Smooth muscle cell (in vitro differentiated cells): ENCODE data around the gene OR9A2. TPM values are rescaled to one million over a fixed set of nuclear protein-coding genes. Genes with fewer than 3 reads are reported as not detected.

Source experiments
- DNase-seq: peaks from one replicate; lab custom pipeline; 2025; ENCODE audit not compliant: unreplicated experiment; lab: John Stamatoyannopoulos, UW
- H2AFZ ChIP-seq: fragments of 200-600 bp; sonication (generic); 2 replicates; pipeline ENCODE4 v1.6.0; 2016; ENCODE audit warnings: antibody characterized with exemption, low read depth, mild to moderate bottlenecking
- H3F3A ChIP-seq: fragments of 200-600 bp; sonication (generic); 2 replicates; pipeline ENCODE4 v1.6.0; 2017; ENCODE audit warnings: antibody characterized with exemption, low read depth
- H3K27ac ChIP-seq: fragments of 200-600 bp; sonication (generic); 2 replicates; pipeline ENCODE4 v1.5.1; 2016; ENCODE audit warnings: low read depth, mild to moderate bottlenecking
- H3K27me3 ChIP-seq: fragments of 200-600 bp; sonication (generic); 2 replicates; pipeline ENCODE4 v1.6.1; 2016; ENCODE audit warnings: low read depth, mild to moderate bottlenecking
- H3K36me3 ChIP-seq: fragments of 200-600 bp; sonication (generic); 2 replicates; pipeline ENCODE4 v1.5.1; 2016; ENCODE audit warnings: low read depth
- H3K4me1 ChIP-seq: fragments of 200-600 bp; sonication (generic); 2 replicates; pipeline ENCODE4 v1.5.1; 2016; ENCODE audit warnings: low read depth
- H3K4me2 ChIP-seq: fragments of 200-600 bp; sonication (generic); 2 replicates; pipeline ENCODE4 v1.6.0; 2016; ENCODE audit warnings: mild to moderate bottlenecking
- H3K4me3 ChIP-seq: fragments of 200-600 bp; sonication (generic); 2 replicates; pipeline ENCODE4 v1.5.1; 2016; ENCODE audit warnings: mild to moderate bottlenecking
- H3K79me2 ChIP-seq: fragments of 200-600 bp; sonication (generic); 2 replicates; pipeline ENCODE4 v1.6.0; 2016; ENCODE audit warnings: low read depth, mild to moderate bottlenecking
- H3K9ac ChIP-seq: fragments of 200-600 bp; sonication (generic); 2 replicates; pipeline ENCODE4 v1.6.0; 2016; ENCODE audit warnings: low read depth
- H3K9me3 ChIP-seq: fragments of 200-600 bp; sonication (generic); replicated peaks from 2 replicates; pipeline ENCODE4 v1.5.1; 2016; ENCODE audit warnings: low read depth
- H4K20me1 ChIP-seq: fragments of 200-600 bp; sonication (generic); 2 replicates; pipeline ENCODE4 v1.6.0; 2016; ENCODE audit warnings: low read depth
- CTCF ChIP-seq: fragments of 200-600 bp; sonication (generic); IDR thresholded peaks from 2 replicates; pipeline ENCODE4 v1.5.1; 2017; ENCODE audit warnings: borderline replicate concordance, mild to moderate bottlenecking, antibody characterized with exemption; ENCODE audit not compliant: insufficient read depth, poor library complexity, severe bottlenecking
- WGBS: methylation state at CpG from one replicate; pipeline ENCODE4 v1.1.7; 2016; ENCODE audit warnings: low lambda C conversion rate; 5-methylcytosine and 5-hydroxymethylcytosine counted together
- polyA plus RNA-seq: library from polyadenylated mRNA; unstranded; fragments of >200 nt; fragmentation: Nextera tagmentation; extraction: Ambion mirVana; gene quantifications from 2 replicates; pipeline ENCODE4 v1.2.1, GENCODE V29; 2016
- total RNA-seq: library from RNA; depleted of rRNA; stranded (reverse); fragments of >200 nt; gene quantifications from 2 replicates; pipeline ENCODE4 v1.2.3, GENCODE V29; 2014

OR9A2 gene
- total and polyA plus RNA-seq, 2 experiments from 2014 or later: 0.45 TPM; not detected in 1

GRCh38 chr7:143047326-143047725 is 20.4 kb upstream of the OR9A2 start:
- H3K4me1 ChIP-seq: peaks cover 15% of the 10 kb centered on the region
- no peak for TF ChIP-seq CTCF
- no peaks in the 10 kb centered on the region for H3K27me3 ChIP-seq
- no peaks in the 10 kb centered on the region for H3K9me3 ChIP-seq
- H3K27ac ChIP-seq: no peak overlapping the region
- DNase-seq: no peak
- H3F3A ChIP-seq: peaks cover 12% of the 10 kb centered on the region
- 92% methylated on average over 2 of the region's 2 CpGs for WGBS
- no peak overlapping the region for H3K9ac ChIP-seq
- H2AFZ ChIP-seq: no peak overlapping the region
- H3K36me3 ChIP-seq: no peaks in the 10 kb centered on the region
- H4K20me1 ChIP-seq: no peaks in the 10 kb centered on the region
- no peak overlapping the region for H3K4me3 ChIP-seq
- H3K4me2 ChIP-seq: no peak overlapping the region
- no peaks in the 10 kb centered on the region for H3K79me2 ChIP-seq

DNA sequence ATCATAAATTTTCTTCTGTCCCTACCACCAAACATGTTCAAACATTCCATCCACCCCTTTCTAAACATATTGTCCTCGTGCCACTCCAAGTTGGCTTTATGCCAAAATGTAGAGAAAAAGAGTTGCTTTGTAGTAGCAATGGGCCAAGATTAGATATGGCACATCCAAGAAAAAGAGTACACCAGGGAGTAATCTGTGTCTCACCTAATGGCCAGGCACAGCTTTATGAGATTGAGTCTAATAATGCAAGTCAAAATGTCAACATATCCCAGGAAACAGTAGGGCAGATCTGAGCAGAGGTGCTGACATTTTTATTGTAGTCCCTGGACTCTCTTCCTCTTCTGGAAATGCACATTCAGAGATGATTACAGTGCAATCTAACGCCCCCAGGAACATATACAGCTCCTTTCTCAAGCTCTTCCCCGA is 19.5 kb upstream of the OR9A2 start:
- no peaks in the 10 kb centered on the region for H4K20me1 ChIP-seq

DNA sequence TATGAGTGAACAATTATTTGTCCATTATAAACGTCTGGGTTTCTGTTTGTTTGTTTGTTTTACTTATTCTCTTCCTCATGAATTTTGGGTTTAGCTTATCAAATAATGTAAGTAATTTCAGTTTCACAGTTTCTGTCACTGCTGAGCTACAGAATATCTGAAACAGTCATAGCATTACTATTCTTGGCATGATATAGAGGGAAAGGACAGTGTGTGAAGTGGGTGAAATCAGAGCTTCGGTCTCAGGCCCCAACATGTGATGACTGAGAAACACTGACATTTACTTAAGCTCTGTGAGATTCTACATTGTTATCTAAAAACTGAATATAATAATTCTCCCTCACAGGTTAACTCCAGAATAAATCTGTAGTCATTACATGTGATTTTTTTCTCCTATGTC is 16.5 kb upstream of the OR9A2 start:
- Histone ChIP-seq H3K9ac (no peak overlapping the region), H2AFZ (peak overlapping the region; percentile 24), H3K4me2 (peak overlapping the region; percentile 53)

More for the DNA sequence above, 19.5 kb upstream of the OR9A2 start:
- H2AFZ ChIP-seq: no peak overlapping the region
- no peaks in the 10 kb centered on the region for H3K79me2 ChIP-seq
- peaks cover 12% of the 10 kb centered on the region for H3F3A ChIP-seq
- 47% methylated on average over 3 of the region's 3 CpGs for WGBS
- H3K4me1 ChIP-seq: peaks cover 16% of the 10 kb centered on the region
- no peak overlapping the region for H3K4me2 ChIP-seq
- DNase-seq: no peak
- no peaks in the 10 kb centered on the region for H3K36me3 ChIP-seq
- no peak overlapping the region for H3K27ac ChIP-seq
- no peak overlapping the region for H3K4me3 ChIP-seq
- H3K27me3 ChIP-seq: no peaks in the 10 kb centered on the region
- H3K9ac ChIP-seq: no peak overlapping the region
- TF ChIP-seq CTCF: no peak
- H3K9me3 ChIP-seq: no peaks in the 10 kb centered on the region

More for the DNA sequence above, 16.5 kb upstream of the OR9A2 start:
- peak overlapping the region; percentile 64 for H3K27ac ChIP-seq
- no peak for DNase-seq
- no peak overlapping the region for H3K4me3 ChIP-seq
- WGBS: 26% methylated on average over 2 of the region's 2 CpGs
- no peaks in the 10 kb centered on the region for H4K20me1 ChIP-seq
- H3F3A ChIP-seq: peaks cover 12% of the 10 kb centered on the region
- H3K9me3 ChIP-seq: no peaks in the 10 kb centered on the region
- no peaks in the 10 kb centered on the region for H3K79me2 ChIP-seq
- TF ChIP-seq CTCF: no peak
- H3K36me3 ChIP-seq: no peaks in the 10 kb centered on the region
- H3K4me1 ChIP-seq: peaks cover 16% of the 10 kb centered on the region
- no peaks in the 10 kb centered on the region for H3K27me3 ChIP-seq
